NB4 (cell line): ENCODE results near the gene NECAB2.

Experiments
- DNase-seq: peaks from one replicate; pipeline ENCODE4 v3.0.0; 2010; ENCODE audit warnings: low read depth
- H3K4me3 ChIP-seq: one replicate; pipeline ENCODE4 v1.5.1; 2011; ENCODE audit warnings: mild to moderate bottlenecking, low read depth, low read length, moderate library complexity
- CTCF ChIP-seq: IDR thresholded peaks from one replicate; pipeline ENCODE4 v1.5.1; 2012; ENCODE audit warnings: low read depth, low read length
- MAX ChIP-seq: IDR thresholded peaks from 2 replicates; pipeline ENCODE4 v1.6.1; 2011; ENCODE audit warnings: low read depth, low read length
- MYC ChIP-seq: IDR thresholded peaks from 2 replicates; pipeline ENCODE4 v1.6.1; 2011; ENCODE audit warnings: low read depth, low read length
- POLR2A ChIP-seq: IDR thresholded peaks from 2 replicates; pipeline ENCODE4 v1.6.1; 2011; ENCODE audit warnings: mild to moderate bottlenecking; ENCODE audit not compliant: insufficient read length; ENCODE audit errors: extremely low read depth

NECAB2 gene

DNA sequence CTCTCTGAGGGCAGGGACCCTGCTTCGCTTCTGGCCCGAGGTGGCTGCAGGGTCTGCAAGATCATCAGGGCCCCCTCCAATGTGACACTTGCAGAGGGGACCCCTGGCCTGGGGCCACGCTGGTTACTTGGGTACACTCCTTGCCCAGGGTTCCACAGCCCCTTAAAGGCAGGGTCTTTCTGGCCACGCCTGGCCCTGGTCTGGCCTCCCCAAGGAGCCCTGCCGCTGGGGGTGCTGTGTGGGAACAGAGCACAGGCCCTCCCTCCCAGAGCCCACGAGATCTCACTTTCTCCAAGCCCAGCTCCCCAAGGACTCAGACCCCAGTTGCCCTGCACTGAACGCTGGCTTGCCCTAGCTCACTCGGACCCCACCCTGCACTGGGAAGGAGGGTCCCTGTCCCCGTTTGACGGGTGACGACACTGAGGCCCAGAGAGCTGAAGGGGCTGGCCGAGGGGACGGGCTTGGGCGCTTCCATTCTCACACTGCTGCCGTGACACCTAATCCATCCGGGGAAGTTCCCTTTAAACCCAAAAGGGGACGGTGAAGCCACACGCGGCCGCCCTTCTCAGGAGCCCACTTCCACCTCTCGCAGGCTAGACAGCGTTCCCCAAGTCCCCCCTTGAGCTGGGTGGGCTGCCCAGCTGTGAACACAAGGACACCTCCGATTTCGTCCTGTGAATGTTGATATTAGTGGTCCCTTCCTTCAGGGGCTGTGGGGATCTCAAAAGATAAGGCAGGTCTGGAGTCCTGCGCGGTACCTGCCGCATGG is 41.9 kb upstream of the NECAB2 start:
- DNase-seq: no peak
- TF ChIP-seq POLR2A (no peak), CTCF (no peak), MAX (no peak), MYC (no peak)
- no peak overlapping the region for H3K4me3 ChIP-seq

- peak; percentile 97 for TF ChIP-seq CTCF
- no peak for TF ChIP-seq POLR2A
- H3K4me3 ChIP-seq: no peak overlapping the region
- DNase-seq: peak; percentile 63
Measured at GRCh38 chr16:83926726-83927397, 41.2 kb upstream of the NECAB2 start.

- no peak overlapping the region for H3K4me3 ChIP-seq
- no peak for DNase-seq
- TF ChIP-seq MAX (no peak), MYC (no peak), POLR2A (no peak), CTCF (no peak)
Measured at GRCh38 chr16:83928341-83929055, 39.5 kb upstream of the NECAB2 start.

DNA sequence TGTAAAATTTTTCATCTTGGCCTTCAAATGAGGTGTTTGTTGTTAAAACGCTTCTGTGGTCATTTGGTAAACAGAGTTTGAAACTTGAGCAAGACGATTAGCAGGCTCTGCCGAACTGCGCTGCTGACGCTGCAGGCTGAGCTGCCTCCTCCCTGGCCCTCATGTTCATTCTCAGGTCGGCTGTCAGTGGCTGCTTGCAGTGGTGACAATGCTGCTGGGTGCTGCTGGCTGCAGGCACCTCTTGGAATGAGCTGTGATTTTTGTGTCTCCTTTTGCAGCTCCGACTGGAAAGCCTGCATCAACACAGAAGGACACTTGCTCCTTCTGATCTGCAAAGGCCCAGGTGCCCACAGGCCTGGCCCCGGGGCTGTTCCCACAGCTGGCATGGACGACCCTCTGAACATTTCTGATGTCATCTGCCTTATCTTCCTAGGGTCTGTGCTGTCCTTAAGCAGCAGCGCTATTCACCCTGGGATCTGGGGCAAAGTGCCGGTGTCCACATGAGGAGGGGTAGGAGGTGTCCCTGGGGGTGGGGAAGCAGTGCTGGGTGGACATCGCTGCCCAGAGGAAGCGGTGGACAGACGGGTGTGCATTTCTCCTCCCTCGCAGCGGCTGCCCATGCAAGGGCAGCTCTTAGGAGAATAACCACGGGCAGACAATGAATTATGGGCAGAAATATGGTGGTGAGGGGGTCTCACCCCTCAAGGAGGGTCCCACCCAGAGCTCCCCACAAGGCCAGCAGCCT is 38.1 kb upstream of the NECAB2 start:
- TF ChIP-seq MYC (no peak), CTCF (no peak), POLR2A (no peak), MAX (no peak)
- DNase-seq: no peak
- H3K4me3 ChIP-seq: no peak overlapping the region

DNA sequence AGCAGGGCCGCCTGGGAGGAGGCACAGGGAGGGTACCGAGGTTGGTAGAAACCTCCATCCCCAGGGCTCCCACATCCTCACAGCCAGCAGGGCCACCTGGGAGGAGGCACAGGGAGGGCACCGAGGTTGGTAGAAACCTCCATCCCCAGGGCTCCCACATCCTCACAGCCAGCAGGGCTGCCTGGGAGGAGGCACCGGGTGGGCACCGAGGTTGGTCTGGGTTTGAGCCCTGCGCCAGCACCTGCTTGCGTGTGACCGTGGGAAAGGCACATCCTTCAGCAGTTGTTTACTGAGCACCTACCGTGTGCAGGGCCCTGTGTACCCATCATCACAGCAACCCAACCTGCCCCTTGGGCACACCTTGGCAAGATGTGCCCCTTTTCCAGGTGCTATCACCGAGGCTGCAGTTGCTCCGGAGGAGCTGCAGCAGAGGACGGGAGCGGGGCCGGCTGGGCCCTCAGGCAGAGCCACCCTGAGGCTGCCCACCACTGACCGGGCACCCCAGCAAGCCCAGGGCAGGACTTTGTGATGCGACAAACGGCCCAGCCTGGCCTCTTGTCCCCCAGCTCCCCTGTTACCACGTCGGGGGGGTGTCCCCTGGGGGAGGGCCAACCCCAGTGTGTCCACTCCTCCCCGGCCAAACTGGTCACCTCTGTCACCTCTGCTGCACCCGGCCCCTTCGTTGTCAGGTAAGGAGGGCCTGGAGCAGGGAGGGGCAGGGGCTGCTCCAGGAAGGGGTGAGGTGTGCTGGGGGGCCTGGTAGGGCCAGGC is 37.1 kb upstream of the NECAB2 start:
- no peak for TF ChIP-seq MAX
- TF ChIP-seq CTCF: no peak
- no peak for TF ChIP-seq POLR2A
- TF ChIP-seq MYC: no peak
- DNase-seq: no peak
- no peak overlapping the region for H3K4me3 ChIP-seq
